Transverse colon (tissue), 3 donors: ENCODE results near the gene PCDHA3.

Source experiments
- POLR2A ChIP-seq: fragments of 450-650 bp; IDR thresholded peaks from one replicate; pipeline ENCODE4 v1.6.1; 2016; ENCODE audit warnings: antibody characterized with exemption, mild to moderate bottlenecking, moderate library complexity
- TF ChIP-seq, protein P1 (sequence below), 5 experiments: fragments of 200-600 bp in 3 of 5; fragments of 450-650 bp in 2 of 5; sonication (generic) in 3 of 5; IDR thresholded peaks; 1 replicate in 2 of 5; 2 replicates in 3 of 5; pipeline ENCODE4 v1.5.1; 2016 to 2017; ENCODE audit warnings: antibody characterized with exemption in 5 of 5, inconsistent platforms in 3 of 5, mild to moderate bottlenecking in 2 of 5, moderate library complexity in 1 of 5

DNA sequence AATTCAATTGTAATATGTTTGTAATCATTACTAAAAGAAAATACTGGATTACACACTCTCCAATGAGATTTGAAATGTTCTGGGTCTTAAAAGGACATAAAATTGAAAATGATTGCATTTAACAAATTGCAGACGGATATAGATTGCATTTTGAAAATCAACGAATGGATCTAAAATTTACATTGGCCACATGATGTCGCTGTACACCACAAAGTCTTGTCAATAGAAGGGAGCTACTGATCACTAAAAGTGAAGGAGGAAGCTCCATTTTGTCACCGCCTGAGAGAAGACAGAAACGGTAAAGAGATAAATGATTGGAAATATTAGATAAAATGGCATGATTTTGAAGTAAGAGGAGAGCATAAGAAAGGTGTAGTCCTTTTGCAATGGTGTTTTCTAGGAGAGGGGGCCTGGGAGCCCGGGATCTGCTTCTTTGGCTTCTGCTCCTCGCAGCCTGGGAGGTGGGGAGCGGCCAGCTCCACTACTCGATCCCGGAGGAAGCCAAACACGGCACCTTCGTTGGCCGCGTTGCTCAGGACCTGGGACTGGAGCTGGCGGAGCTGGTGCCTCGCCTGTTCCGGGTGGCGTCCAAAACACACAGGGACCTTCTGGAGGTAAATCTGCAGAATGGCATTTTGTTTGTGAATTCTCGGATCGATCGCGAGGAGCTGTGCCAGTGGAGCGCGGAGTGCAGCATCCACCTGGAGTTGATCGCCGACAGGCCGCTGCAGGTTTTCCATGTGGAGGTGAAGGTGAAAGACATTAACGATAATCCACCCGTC lies 14.8 kb upstream of the PCDHA3 start, which contains the start of gene PCDHA1:
- TF ChIP-seq, protein P1, sequence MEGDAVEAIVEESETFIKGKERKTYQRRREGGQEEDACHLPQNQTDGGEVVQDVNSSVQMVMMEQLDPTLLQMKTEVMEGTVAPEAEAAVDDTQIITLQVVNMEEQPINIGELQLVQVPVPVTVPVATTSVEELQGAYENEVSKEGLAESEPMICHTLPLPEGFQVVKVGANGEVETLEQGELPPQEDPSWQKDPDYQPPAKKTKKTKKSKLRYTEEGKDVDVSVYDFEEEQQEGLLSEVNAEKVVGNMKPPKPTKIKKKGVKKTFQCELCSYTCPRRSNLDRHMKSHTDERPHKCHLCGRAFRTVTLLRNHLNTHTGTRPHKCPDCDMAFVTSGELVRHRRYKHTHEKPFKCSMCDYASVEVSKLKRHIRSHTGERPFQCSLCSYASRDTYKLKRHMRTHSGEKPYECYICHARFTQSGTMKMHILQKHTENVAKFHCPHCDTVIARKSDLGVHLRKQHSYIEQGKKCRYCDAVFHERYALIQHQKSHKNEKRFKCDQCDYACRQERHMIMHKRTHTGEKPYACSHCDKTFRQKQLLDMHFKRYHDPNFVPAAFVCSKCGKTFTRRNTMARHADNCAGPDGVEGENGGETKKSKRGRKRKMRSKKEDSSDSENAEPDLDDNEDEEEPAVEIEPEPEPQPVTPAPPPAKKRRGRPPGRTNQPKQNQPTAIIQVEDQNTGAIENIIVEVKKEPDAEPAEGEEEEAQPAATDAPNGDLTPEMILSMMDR (IDR thresholded peaks at IDR 0.05), result no peak
- TF ChIP-seq POLR2A, result no peak
